ENCODE measurements around the gene SLC5A4.
"Not testable (repeated sequence)": the region's sequence is repeated elsewhere in the genome, so short reads cannot be mapped to it uniquely, and the experiment has no call there.

GRCh38 chr22:32275353-32275752, 20.2 kb upstream of the SLC5A4 start:
- TF ChIP-seq CTCF (IDR thresholded peaks at IDR 0.05; ENCODE audit: low read depth, low read length, missing input control); YY1 (IDR thresholded peaks at IDR 0.05); RAD21 (IDR thresholded peaks at IDR 0.05); EGR1 (IDR thresholded peaks at IDR 0.05; ENCODE audit: low read depth in 2 of 2); GABPA (IDR thresholded peaks at IDR 0.05 in 1 of 2, conservative IDR thresholded peaks at IDR 0.05 in 1 of 2); FOXA1 (IDR thresholded peaks at IDR 0.05); SP1 (IDR thresholded peaks at IDR 0.05); JUND (IDR thresholded peaks at IDR 0.05): not testable (repeated sequence)
- TF ChIP-seq, protein P1, sequence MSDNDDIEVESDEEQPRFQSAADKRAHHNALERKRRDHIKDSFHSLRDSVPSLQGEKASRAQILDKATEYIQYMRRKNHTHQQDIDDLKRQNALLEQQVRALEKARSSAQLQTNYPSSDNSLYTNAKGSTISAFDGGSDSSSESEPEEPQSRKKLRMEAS (IDR thresholded peaks at IDR 0.05) = not testable (repeated sequence)
- TF ChIP-seq, protein P2, sequence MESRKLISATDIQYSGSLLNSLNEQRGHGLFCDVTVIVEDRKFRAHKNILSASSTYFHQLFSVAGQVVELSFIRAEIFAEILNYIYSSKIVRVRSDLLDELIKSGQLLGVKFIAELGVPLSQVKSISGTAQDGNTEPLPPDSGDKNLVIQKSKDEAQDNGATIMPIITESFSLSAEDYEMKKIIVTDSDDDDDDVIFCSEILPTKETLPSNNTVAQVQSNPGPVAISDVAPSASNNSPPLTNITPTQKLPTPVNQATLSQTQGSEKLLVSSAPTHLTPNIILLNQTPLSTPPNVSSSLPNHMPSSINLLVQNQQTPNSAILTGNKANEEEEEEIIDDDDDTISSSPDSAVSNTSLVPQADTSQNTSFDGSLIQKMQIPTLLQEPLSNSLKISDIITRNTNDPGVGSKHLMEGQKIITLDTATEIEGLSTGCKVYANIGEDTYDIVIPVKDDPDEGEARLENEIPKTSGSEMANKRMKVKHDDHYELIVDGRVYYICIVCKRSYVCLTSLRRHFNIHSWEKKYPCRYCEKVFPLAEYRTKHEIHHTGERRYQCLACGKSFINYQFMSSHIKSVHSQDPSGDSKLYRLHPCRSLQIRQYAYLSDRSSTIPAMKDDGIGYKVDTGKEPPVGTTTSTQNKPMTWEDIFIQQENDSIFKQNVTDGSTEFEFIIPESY (IDR thresholded peaks at IDR 0.05) = not testable (repeated sequence)

Data from liver (tissue), 3 donors.